AG10803 (cell line): ENCODE measurements around the gene BLM.

Source experiments
- DNase-seq: peaks from one replicate; pipeline ENCODE4 v3.0.0; 2010; ENCODE audit warnings: low read depth
- H3K4me3 ChIP-seq: 2 replicates; pipeline ENCODE4 v1.5.1; 2011; ENCODE audit warnings: mild to moderate bottlenecking, low read length, control low read depth
- CTCF ChIP-seq: conservative IDR thresholded peaks from 2 replicates; pipeline ENCODE4 v1.5.1; 2011; ENCODE audit warnings: mild to moderate bottlenecking, low read length, control low read depth, inconsistent platforms

BLM gene

GRCh38 chr15:90679959-90680358, 37.2 kb upstream of the BLM start:
- peak; percentile 35 for DNase-seq
- no peak for TF ChIP-seq CTCF
- H3K4me3 ChIP-seq = no peak overlapping the region

- H3K4me3 ChIP-seq = no peak overlapping the region
- TF ChIP-seq CTCF = no peak
- DNase-seq = peak; percentile 96
These were observed 36.7 kb upstream of the BLM start for GRCh38 chr15:90680371-90680935.

GRCh38 chr15:90681056-90681455, 36.1 kb upstream of the BLM start:
- no peak for DNase-seq
- no peak for TF ChIP-seq CTCF

GRCh38 chr15:90681480-90681879, 35.7 kb upstream of the BLM start:
- H3K4me3 ChIP-seq = no peak overlapping the region
- no peak for TF ChIP-seq CTCF
- DNase-seq = peak; percentile 88

More at GRCh38 chr15:90681056-90681455, 36.1 kb upstream of the BLM start:
- no peak overlapping the region for H3K4me3 ChIP-seq

GRCh38 chr15:90683371-90683770, 33.8 kb upstream of the BLM start:
- TF ChIP-seq CTCF = no peak
- H3K4me3 ChIP-seq = no peak overlapping the region
- DNase-seq = no peak

- no peak for TF ChIP-seq CTCF
- DNase-seq = no peak
- H3K4me3 ChIP-seq = no peak overlapping the region
These were observed 33.3 kb upstream of the BLM start for GRCh38 chr15:90683876-90684275.

- no peak for DNase-seq
- no peak for TF ChIP-seq CTCF
These were observed 32.9 kb upstream of the BLM start for GRCh38 chr15:90684281-90684680.

More at GRCh38 chr15:90684281-90684680, 32.9 kb upstream of the BLM start:
- H3K4me3 ChIP-seq = no peak overlapping the region
